Right lobe of liver (tissue), 6 donors: ENCODE data around the gene EHD4. TPM values are rescaled to one million over a fixed set of nuclear protein-coding genes. Genes with fewer than 3 reads are reported as not detected.

Experiments used
- ATAC-seq, 4 donors: fragments of 200-7000 bp; cut with Tn5 transposase; one replicate each; pipeline ENCODE4 v1.9.1; 2020; ENCODE audit warnings: mild to moderate bottlenecking in 4 of 4, moderate library complexity in 4 of 4
- DNase-seq, 3 donors: peaks; one replicate each; pipeline ENCODE4 v3.0.0-alpha.2; 2020
- H3K27ac ChIP-seq, 3 donors: fragments of 200-600 bp; one replicate each; pipeline ENCODE4 v1.8.0; 2022
- H3K27me3 ChIP-seq, 2 donors: fragments of 200-600 bp; one replicate each; pipeline ENCODE4 v1.8.0; 2022
- H3K36me3 ChIP-seq, 4 donors: fragments of 200-600 bp; sonication (generic) in 1 of 4; one replicate each; pipeline versions ENCODE4 v1.5.1 to v1.8.0; 2017 to 2022; ENCODE audit warnings: control low read depth in 1 of 4
- H3K4me1 ChIP-seq, 4 donors: fragments of 200-600 bp; sonication (generic) in 1 of 4; one replicate each; pipeline versions ENCODE4 v1.5.1 to v1.8.0; 2017 to 2022; ENCODE audit warnings: control low read depth in 1 of 4
- H3K4me3 ChIP-seq, 3 donors: fragments of 200-600 bp; one replicate each; pipeline ENCODE4 v1.8.0; 2022
- H3K9me3 ChIP-seq, 4 donors: fragments of 200-600 bp; sonication (generic) in 1 of 4; one replicate each; pipeline versions ENCODE4 v1.5.1 to v1.8.0; 2017 to 2022; ENCODE audit warnings: control low read depth in 1 of 4
- CTCF ChIP-seq, 4 donors: fragments of 200-600 bp in 3 of 4; fragments of 450-650 bp in 1 of 4; IDR thresholded peaks; one replicate each; pipeline versions ENCODE4 v1.5.1 to v1.8.0; 2016 to 2022; ENCODE audit warnings: antibody characterized with exemption in 4 of 4, mild to moderate bottlenecking in 2 of 4
- POLR2A ChIP-seq: fragments of 450-650 bp; IDR thresholded peaks from one replicate; pipeline ENCODE4 v1.6.1; 2017; ENCODE audit warnings: antibody characterized with exemption, mild to moderate bottlenecking
- WGBS: methylation state at CpG from one replicate; pipeline ENCODE4 v1.1.6; 2018; ENCODE audit warnings: low coverage, low lambda C conversion rate; ENCODE audit not compliant: insufficient coverage; ENCODE audit errors: missing lambda C conversion rate; 5-methylcytosine and 5-hydroxymethylcytosine counted together
- intact Hi-C, 2 donors: fragments of 100-400 bp; cut with DNase I; formaldehyde crosslinking; loops; one replicate each; pipeline versions ENCODE4 v1.11.2 to v1.14.1; 2022
- total RNA-seq, 6 experiments: library from RNA; depleted of rRNA in 2 of 6; stranded (reverse); fragments of >200 nt in 2 of 6; fragmentation: NEBNext Ultra II Directional in 3 of 6; extraction: Animal tissue kit (Norgen Biotek cat#: 25700) in 3 of 6; gene quantifications; one replicate each; pipeline versions ENCODE4 v1.1.0 to v1.2.4, GENCODE V29; 2016 to 2023
- donor health status: DM: no; HTN: yes; CAD: no.
- donor health status: DM: no; HTN: no; CAD: no.
- donor health status: DM: no; HTN: no; CAD: no.
- donor health status: DM: no; HTN: yes; CAD: no.
- donor health status: DM: no; HTN: yes; CAD: no.

The EHD4 gene
- total RNA-seq, 6 experiments from 2014 or later = 4.7 to 21.5 (median 11.1) TPM

- no peaks in the 10 kb centered on the region for H3K36me3 ChIP-seq
- no peak overlapping the region for H3K4me3 ChIP-seq
- H3K9me3 ChIP-seq = no peaks in the 10 kb centered on the region
- no peaks in the 10 kb centered on the region for H3K4me1 ChIP-seq
- no peak for TF ChIP-seq POLR2A
- TF ChIP-seq CTCF (IDR thresholded peaks at IDR 0.05) = no peak
- no peak for ATAC-seq
- intact Hi-C loops = loop anchor here in 1 of 2 donors (5.0 kb wide), 1 partner anchor 80 kb away; no protein-coding TSS in a partner anchor
- no peak overlapping the region for H3K27ac ChIP-seq
- no peaks in the 10 kb centered on the region for H3K27me3 ChIP-seq
- DNase-seq = peak in 1 of 3 donors; percentile 31
- 75% methylated on average over 8 of the region's 17 CpGs for WGBS
Measured at GRCh38 chr15:41987246-41987924, 15.0 kb upstream of the EHD4 start.

GRCh38 chr15:41985236-41986160, 13.1 kb upstream of the EHD4 start:
- DNase-seq (peak in 2 of 3 donors; percentile 39 to 40), ATAC-seq (no peak)
- Histone ChIP-seq H3K27ac (no peak overlapping the region), H3K36me3 (no peaks in the 10 kb centered on the region), H3K27me3 (no peaks in the 10 kb centered on the region), H3K9me3 (no peaks in the 10 kb centered on the region), H3K4me3 (no peak overlapping the region), H3K4me1 (no peaks in the 10 kb centered on the region)
- WGBS = 46% methylated on average over 3 of the region's 19 CpGs
- TF ChIP-seq CTCF (IDR thresholded peaks at IDR 0.05) = no peak
- no peak for TF ChIP-seq POLR2A
- intact Hi-C loops = loop anchor here in 1 of 2 donors (5.0 kb wide), 1 partner anchor 82 kb away; no protein-coding TSS in a partner anchor

- ATAC-seq (no peak), DNase-seq (peak in 1 of 3 donors; percentile 37)
- no peaks in the 10 kb centered on the region for H3K9me3 ChIP-seq
- H3K4me1 ChIP-seq = no peaks in the 10 kb centered on the region
- WGBS = no CpG with 5 or more reads among the region's 5 CpGs
- no peaks in the 10 kb centered on the region for H3K36me3 ChIP-seq
- H3K27ac ChIP-seq = no peak overlapping the region
- TF ChIP-seq POLR2A (no peak), CTCF (IDR thresholded peaks at IDR 0.05) (no peak)
- intact Hi-C loops = loop anchor here in 1 of 2 donors (5.0 kb wide), 1 partner anchor 83 kb away; no protein-coding TSS in a partner anchor
- no peak overlapping the region for H3K4me3 ChIP-seq
- H3K27me3 ChIP-seq = no peaks in the 10 kb centered on the region
Measured at GRCh38 chr15:41984622-41985021, 12.3 kb upstream of the EHD4 start.

- DNase-seq (peak in 2 of 3 donors; percentile 30 to 39), ATAC-seq (no peak)
- 78% methylated on average over 4 of the region's 17 CpGs for WGBS
- Histone ChIP-seq H3K36me3 (no peaks in the 10 kb centered on the region), H3K4me3 (no peak overlapping the region), H3K9me3 (no peaks in the 10 kb centered on the region), H3K4me1 (no peaks in the 10 kb centered on the region), H3K27me3 (no peaks in the 10 kb centered on the region), H3K27ac (no peak overlapping the region)
- TF ChIP-seq POLR2A (no peak), CTCF (IDR thresholded peaks at IDR 0.05) (no peak)
- intact Hi-C loops = no loop called here
Measured at GRCh38 chr15:41983621-41984571, 11.5 kb upstream of the EHD4 start.
